AG08395 (cell line): ENCODE measurements around the gene BANF2.
"Not testable (repeated sequence)": the region's sequence is repeated elsewhere in the genome, so short reads cannot be mapped to it uniquely, and the experiment has no call there.

ENCODE experiments used
- DNase-seq: peaks from one replicate; pipeline ENCODE4 v3.0.0; 2012; ENCODE audit warnings: mixed read lengths, low spot score

The BANF2 gene

GRCh38 chr20:17766226-17766625 lies 66.5 kb downstream of the BANF2 start:
- DNase-seq = no peak

- DNase-seq = no peak
Observed at GRCh38 chr20:17767624-17768023, 67.9 kb downstream of the BANF2 start.

GRCh38 chr20:17768271-17768670 lies 68.5 kb downstream of the BANF2 start:
- DNase-seq = no peak

GRCh38 chr20:17769716-17770115 lies 70.0 kb downstream of the BANF2 start:
- not testable (repeated sequence) for DNase-seq

GRCh38 chr20:17771206-17772004 lies 71.6 kb downstream of the BANF2 start:
- DNase-seq = no peak

GRCh38 chr20:17772005-17772343 lies 72.2 kb downstream of the BANF2 start:
- DNase-seq = no peak

GRCh38 chr20:17773619-17774018 lies 73.9 kb downstream of the BANF2 start:
- no peak for DNase-seq

GRCh38 chr20:17775600-17775999 lies 75.8 kb downstream of the BANF2 start:
- DNase-seq = no peak

- DNase-seq = no peak
Observed at GRCh38 chr20:17776551-17776950, 76.8 kb downstream of the BANF2 start.

GRCh38 chr20:17779011-17779410 lies 79.2 kb downstream of the BANF2 start:
- DNase-seq = not testable (repeated sequence)

GRCh38 chr20:17782768-17783167 lies 83.0 kb downstream of the BANF2 start:
- no peak for DNase-seq

GRCh38 chr20:17783671-17784070 lies 83.9 kb downstream of the BANF2 start:
- no peak for DNase-seq

GRCh38 chr20:17785007-17785406 lies 85.2 kb downstream of the BANF2 start:
- no peak for DNase-seq
